ENCODE results near the gene CITED4. TPM values are rescaled to one million over a fixed set of nuclear protein-coding genes. Genes with fewer than 3 reads are reported as not detected.

Gene CITED4
- total and polyA plus RNA-seq, 2 donors (not counting 3 experiments of a cell fraction or from before 2014, with no cell fraction given) = 3.8 to 11.3 TPM

DNA sequence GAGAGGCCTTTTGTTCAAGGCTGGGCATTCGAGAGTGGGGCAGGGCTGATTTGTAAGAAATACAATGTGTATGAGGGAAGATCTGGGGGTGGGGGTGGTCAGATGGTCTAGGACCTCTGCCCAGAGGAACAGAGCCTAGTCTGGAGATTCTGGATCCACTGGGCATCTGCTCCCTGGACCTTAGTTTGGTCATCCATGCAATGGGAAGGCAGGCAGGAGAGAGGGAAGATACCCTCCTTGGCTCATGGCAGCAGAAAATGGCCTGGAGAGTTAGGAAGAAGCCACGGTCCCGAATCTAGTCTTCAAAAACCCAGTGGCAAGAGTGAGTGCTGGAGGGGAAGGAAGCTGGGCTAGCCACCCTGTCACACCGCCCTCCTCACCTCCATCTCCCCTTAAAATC is 38.8 kb downstream of the CITED4 start:
- intact Hi-C loops (cut with micrococcal nuclease) = no loop called here
- DNase-seq (ENCODE audit: low read depth, low spot score) (no peak), FAIRE-seq (no peak)
- no peaks in the 10 kb centered on the region for H4K20me1 ChIP-seq (replicated peaks; ENCODE audit: control insufficient read depth, extremely low read depth, insufficient read depth, low read length)
- H3K4me2 ChIP-seq (ENCODE audit: insufficient read depth, low read length) = no peak overlapping the region
- H3K27ac ChIP-seq (ENCODE audit: insufficient read depth, low read depth, low read length) = no peak overlapping the region
- H3K9me1 ChIP-seq (replicated peaks; ENCODE audit: control insufficient read depth, extremely low read depth, insufficient read depth, low read length) = no peaks in the 10 kb centered on the region
- no peak overlapping the region for H2AFZ ChIP-seq (ENCODE audit: low read depth, low read length)
- ChIA-PET POLR2A (no interaction called here), CTCF (interaction anchor here (1.6 kb wide), 1 partner anchor 129 kb away, joined by 4 read pairs; no protein-coding TSS in a partner anchor)
- H3K9me3 ChIP-seq (replicated peaks; ENCODE audit: control insufficient read depth, insufficient read depth, low read length) = no peaks in the 10 kb centered on the region
- no peak overlapping the region for H3K4me3 ChIP-seq (replicated peaks in 1 of 3; ENCODE audit: insufficient read depth in 1 of 3, low read depth in 1 of 3, low read length in 3 of 3)
- peaks cover 0 to 1% of the 10 kb centered on the region in 2 experiments for H3K27me3 ChIP-seq (ENCODE audit: control insufficient read depth in 2 of 2, insufficient read depth in 2 of 2, low read length in 2 of 2)
- no peaks in the 10 kb centered on the region for H3K79me2 ChIP-seq (ENCODE audit: control insufficient read depth, insufficient read depth, low read length)
- H3K36me3 ChIP-seq (ENCODE audit: control insufficient read depth in 2 of 2, extremely low read depth in 1 of 2, insufficient read depth in 2 of 2, low read length in 2 of 2) = no peaks in the 10 kb centered on the region
- H3K9ac ChIP-seq (replicated peaks; ENCODE audit: extremely low read depth, insufficient read depth, low read length) = no peak overlapping the region
- dilution Hi-C loops (cut with MboI; ENCODE audit: extremely low pct_ligation_motif_present, low sequenced_read_pairs) = no loop called here
- H3K4me1 ChIP-seq (ENCODE audit: control insufficient read depth, extremely low read depth, insufficient read depth, low read length) = peaks cover 2% of the 10 kb centered on the region
- no TSS peak for BruUV-seq (replicated peaks)
- TF ChIP-seq EZH2 (IDR thresholded peaks at IDR 0.05; ENCODE audit: borderline replicate concordance, low read depth, low read length, severe bottlenecking) (no peak), POLR2AphosphoS5 (IDR thresholded peaks at IDR 0.05; ENCODE audit: insufficient read depth, low read depth, low read length) (no peak), MYC (IDR thresholded peaks at IDR 0.05; ENCODE audit: low read depth, low read length) (no peak), POLR2A (IDR thresholded peaks at IDR 0.05; ENCODE audit: low read depth, low read length) (no peak), FOS (IDR thresholded peaks at IDR 0.05; ENCODE audit: borderline replicate concordance, insufficient read depth, low read length) (no peak), GATA2 (IDR thresholded peaks at IDR 0.05; ENCODE audit: insufficient read depth, insufficient read length, low read depth, low read length) (no peak), JUN (IDR thresholded peaks at IDR 0.05; ENCODE audit: borderline replicate concordance, insufficient read depth, insufficient read length, low read depth) (no peak)
- TF ChIP-seq, protein P1, sequence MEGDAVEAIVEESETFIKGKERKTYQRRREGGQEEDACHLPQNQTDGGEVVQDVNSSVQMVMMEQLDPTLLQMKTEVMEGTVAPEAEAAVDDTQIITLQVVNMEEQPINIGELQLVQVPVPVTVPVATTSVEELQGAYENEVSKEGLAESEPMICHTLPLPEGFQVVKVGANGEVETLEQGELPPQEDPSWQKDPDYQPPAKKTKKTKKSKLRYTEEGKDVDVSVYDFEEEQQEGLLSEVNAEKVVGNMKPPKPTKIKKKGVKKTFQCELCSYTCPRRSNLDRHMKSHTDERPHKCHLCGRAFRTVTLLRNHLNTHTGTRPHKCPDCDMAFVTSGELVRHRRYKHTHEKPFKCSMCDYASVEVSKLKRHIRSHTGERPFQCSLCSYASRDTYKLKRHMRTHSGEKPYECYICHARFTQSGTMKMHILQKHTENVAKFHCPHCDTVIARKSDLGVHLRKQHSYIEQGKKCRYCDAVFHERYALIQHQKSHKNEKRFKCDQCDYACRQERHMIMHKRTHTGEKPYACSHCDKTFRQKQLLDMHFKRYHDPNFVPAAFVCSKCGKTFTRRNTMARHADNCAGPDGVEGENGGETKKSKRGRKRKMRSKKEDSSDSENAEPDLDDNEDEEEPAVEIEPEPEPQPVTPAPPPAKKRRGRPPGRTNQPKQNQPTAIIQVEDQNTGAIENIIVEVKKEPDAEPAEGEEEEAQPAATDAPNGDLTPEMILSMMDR (IDR thresholded peaks at IDR 0.05; ENCODE audit: extremely low read depth in 1 of 2, insufficient read depth in 1 of 2, low read depth in 1 of 2, low read length in 2 of 2) = no peak
- TF ChIP-seq, protein P2, sequence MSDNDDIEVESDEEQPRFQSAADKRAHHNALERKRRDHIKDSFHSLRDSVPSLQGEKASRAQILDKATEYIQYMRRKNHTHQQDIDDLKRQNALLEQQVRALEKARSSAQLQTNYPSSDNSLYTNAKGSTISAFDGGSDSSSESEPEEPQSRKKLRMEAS (IDR thresholded peaks at IDR 0.05; ENCODE audit: insufficient read depth, insufficient read length) = no peak
